ENCODE results near the gene AKT1.
A peak's percentile ranks its signal among the peaks of the same experiment; 100 is the strongest.

AKT1 gene

DNA sequence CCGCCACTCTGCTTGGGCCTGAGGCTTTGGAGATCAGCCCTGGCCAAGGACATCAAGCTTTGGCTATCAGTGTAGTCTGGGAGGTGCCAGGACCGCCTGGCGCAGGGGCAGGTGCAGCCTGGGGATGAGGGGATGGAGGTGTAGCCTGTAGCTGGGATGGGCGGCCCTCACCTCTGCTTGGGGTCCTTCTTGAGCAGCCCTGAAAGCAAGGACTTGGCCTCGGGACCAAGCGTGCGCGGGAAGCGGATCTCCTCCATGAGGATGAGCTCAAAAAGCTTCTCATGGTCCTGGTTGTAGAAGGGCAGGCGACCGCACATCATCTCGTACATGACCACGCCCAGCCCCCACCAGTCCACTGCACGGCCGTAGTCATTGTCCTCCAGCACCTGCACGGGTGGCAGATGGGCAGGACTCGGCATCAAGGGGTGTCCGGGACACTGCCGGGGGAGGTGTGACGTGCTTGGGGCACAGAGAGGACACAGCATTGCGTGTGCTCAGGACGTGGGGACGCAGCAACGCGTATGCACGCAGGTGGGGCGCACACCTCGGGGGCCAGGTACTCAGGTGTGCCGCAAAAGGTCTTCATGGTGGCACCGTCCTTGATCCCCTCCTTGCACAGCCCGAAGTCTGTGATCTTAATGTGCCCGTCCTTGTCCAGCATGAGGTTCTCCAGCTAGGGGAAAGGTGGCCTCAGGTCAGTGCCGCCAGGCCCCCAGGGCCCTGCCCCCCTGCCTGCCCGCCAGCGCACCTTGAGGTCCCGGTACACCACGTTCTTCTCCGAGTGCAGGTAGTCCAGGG lies 22.6 kb downstream of the AKT1 start:
- no peak for DNase-seq (ENCODE audit: low spot score)

DNA sequence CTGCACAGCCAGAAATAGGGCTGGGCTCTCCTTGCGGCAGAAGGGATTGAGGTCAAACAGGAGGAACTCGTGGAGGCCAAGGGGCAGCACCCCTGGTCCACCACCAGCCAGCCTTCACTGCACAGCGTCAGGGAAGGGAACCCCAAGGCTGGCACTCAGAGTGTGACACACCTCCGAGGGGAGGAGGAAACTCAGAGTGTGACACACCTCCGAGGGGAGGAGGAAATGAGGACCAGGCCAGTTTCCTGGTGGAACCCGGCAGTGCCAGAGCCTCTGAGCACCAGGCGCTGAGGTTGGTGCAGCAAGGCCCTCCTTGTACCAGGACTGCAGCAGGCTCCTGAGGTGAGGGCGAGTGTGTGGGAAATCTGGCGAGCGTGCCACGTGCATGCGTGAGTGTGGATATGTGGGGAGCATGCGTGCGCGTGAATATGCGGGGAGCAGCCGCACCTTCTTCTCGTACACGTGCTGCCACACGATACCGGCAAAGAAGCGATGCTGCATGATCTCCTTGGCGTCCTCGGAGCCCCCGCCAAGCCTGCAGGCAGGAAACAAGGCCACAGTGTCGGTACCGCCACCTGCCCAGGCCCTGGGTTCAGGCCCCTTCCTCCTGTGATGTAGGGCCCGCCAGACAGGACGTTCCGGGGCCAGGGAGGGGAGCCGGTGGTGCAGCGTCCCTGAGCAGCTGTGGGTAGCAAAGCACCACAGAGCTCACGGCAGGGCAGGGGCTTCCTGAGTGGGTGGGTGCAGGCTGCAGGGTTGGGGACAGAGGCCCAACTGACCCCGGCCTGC lies 23.4 kb downstream of the AKT1 start:
- DNase-seq (ENCODE audit: low spot score), result no peak

DNA sequence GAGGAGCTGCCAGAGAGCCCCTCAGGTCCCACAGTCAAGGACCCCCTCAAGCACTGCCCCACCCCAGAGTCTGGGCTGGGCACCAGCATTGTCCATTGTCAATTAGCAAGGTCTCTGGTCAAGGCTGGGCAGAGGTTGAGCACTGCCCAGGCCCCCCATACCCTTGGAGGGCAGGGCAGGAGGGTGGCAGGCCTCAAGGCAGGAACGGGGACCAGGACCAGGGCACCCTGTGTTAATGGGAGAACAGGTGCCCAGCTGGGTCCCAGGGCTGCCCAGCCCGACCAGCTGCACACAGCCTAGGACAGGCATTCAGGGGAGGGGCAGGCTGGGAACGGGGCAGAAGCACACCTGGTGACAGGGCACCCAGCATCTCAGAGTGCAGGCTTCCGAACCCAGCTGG lies 24.2 kb downstream of the AKT1 start:
- no peak for DNase-seq (ENCODE audit: low spot score)

- no peak for DNase-seq (ENCODE audit: low spot score)
These were observed 24.7 kb downstream of the AKT1 start for GRCh38 chr14:104770851-104771272.

GRCh38 chr14:104770072-104770579 lies 25.4 kb downstream of the AKT1 start:
- no peak for DNase-seq (ENCODE audit: low spot score)

DNA sequence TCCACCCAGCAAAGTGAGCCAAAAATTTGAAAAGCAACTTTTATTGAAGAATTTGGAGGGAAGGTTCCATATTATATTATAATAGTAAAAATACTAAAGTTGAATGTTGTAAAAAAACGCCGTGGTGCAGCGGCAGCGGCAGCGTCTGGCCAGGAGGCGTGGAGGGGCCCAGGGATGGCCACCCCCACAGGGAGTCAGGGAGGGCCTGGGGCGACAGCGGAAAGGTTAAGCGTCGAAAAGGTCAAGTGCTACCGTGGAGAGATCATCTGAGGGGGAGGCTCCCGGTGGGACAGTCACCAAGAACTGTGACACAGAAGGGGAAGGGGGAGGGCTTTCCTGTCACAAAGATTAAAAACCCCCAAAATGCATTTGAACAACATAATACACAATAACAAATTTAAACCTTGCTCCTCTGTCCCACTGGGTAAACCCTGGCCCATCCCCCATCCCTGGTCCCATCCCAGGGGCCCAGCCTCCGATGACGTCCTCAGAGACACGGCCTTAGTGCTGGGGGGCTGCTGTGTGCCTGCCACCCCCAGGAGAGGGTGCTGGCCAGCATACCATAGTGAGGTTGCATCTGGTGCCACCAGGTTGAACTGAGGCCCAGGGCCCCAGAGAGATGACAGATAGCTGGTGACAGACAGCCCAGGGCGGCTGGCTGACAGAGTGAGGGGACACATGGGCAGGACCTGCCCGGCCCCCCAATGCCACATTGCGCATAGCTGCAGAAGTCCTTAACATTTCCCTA lies 26.1 kb downstream of the AKT1 start:
- no peak for DNase-seq (ENCODE audit: low spot score)

DNA sequence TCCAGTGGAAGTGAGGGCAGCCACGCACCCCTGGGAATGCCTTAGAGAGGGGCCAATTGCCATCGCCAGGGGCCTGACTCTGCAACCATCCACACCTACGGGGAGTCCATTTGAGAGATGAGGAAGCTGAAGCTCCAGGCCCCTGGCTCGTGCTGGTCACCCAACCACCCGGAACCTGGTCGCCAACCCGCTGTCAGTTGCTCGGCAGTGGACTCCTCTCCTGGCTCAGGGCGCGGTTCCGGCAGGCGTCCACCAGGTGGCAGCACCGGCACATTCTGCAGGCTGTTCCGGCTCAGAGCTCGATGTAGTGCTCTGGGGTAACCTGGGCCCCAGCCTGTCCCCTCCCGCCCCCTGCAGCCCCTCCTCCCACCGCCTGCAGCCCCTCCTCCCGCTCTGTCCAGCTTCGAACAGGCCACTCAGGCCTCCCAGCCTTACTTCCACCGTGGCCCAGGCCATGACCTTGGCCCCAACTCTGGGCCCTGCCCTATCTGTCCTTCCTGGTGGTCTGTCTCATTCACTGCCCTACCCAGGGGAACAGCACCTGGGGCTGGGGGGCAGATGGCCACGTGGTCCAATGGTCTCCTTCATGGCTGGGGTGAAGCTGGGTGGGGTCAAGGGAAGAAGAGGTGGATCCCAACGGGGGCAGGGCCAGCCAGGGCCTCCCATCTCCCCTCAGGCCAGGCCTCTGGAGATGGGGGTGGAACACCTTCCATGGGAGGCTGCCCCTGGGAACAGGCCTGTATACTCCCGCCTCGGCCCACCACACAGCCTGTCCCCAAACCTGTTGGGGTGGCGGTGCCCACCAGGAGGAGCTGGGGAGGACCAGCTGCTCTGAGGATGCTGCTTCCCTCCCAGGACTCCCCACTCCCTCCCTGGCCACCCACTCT lies 26.9 kb downstream of the AKT1 start:
- peak; percentile 81 for DNase-seq (ENCODE audit: low spot score)

DNA sequence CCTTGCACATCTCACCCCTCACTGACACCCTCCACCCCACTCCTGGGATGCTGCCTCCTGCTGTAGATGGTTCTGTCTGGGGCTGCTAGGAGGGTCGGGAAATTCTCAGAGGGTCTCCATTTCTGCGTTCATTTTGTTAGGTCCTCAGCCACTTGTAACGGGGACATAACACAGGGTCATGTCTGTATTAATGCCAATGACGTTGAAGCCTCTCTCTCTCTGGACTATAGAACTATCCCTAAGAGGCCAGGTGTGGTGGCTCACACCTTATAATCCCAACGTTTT lies 28.0 kb downstream of the AKT1 start:
- no peak for DNase-seq (ENCODE audit: low spot score)

- DNase-seq (ENCODE audit: low spot score), result no peak
These were observed 28.5 kb downstream of the AKT1 start for GRCh38 chr14:104766863-104767633.

GRCh38 chr14:104766256-104766862 lies 29.2 kb downstream of the AKT1 start:
- no peak for DNase-seq (ENCODE audit: low spot score)

DNA sequence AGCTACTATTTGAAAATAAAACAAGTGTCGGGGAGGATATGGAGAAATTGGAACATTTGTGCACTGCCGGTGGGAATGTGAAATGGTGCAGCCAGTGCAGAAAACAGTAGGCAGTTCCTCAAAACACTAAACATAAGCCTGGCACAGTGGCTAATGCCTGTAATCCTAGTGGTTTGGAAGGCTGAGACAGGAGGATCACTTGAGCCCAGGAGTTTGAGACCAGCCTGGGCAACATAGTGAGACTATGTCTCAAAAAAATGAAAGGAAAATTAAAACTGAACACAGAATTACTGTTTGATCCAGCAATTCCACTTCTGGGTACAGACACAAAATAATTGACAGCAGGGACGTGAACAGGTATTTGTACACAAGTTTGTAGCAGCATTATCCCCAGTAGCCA lies 30.0 kb downstream of the AKT1 start:
- no peak for DNase-seq (ENCODE audit: low spot score)

DNA sequence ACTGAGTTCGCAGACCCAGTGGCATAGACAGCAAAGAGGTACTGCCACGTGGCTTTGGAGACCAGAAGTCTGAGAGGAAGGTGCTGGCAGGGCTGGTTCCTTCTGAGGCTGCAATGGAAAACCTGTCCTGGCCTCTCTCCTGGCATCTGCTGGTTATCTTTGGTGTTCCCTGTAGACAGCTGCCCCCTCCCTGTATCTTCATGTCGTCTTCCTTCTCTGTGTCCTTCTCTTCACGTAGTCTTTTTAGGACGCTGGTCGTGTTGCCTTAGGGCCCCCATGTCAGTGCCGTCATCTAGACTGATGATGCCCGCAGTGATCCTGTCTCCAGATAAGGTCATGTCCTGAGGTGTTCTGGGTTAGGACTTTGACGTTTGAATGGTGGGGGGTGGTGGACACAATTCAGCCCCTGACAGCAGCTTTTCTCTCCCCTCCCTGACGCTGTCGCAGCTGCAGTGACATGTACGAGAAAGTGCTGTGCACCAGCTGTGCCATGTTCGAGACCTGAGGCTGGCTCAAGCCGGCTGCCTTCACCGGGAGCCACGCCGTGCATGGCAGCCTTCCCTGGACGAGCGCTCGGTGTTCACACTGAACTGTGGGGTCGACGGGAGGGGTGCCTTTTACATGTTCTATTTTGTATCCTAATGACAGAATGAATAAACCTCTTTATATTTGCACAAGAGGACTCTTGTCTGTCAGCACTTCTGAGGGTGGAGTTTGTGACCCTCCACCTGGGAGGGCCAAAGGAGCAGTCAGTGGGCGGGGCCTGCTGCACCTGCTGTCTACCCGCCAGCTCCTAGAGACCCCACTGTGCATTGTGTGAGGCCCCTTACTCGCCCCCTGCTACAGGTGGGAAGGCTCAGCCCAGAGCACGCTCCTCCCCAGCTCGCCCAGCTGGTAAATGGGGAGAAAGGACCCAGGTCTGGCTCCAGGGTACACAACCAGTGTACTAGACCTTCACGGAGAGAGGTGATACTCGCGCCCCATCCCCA lies 36.3 kb downstream of the AKT1 start:
- no peak for DNase-seq (ENCODE audit: low spot score)

DNA sequence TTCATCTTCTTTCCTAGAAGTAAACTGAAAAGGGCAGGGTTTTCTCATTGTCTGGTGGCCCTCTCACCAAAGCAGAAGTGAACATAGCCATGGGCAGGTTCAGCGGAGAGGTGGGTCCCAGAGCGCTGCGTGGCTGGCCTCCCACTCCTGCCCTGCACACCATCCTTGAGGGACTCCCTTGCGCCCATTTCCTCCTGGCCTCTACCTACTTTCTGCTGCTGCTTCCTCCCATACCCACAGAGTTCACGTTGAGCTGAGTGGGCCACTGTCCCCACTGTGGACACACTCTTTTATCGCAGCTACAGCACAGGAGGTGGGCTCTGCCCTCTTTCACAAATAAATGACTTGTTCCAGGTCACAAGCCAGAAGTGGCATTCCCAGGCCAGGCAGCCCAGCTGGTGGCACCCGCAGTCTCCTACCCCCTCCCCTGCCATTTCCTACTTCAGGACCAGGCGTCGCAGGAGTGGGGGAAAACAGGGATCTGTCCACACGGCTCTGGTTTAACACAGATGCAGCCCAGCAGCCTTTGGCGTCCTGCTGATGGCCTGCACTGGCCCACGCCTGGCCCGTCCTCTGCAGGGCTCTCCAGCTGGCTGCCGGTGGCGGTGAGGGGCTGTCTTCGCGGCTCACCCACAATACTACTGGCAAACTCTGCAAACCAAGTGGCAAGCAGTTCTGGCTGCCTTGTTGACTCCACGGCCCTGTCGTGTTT lies 37.7 kb downstream of the AKT1 start:
- DNase-seq (ENCODE audit: low spot score), result no peak

DNA sequence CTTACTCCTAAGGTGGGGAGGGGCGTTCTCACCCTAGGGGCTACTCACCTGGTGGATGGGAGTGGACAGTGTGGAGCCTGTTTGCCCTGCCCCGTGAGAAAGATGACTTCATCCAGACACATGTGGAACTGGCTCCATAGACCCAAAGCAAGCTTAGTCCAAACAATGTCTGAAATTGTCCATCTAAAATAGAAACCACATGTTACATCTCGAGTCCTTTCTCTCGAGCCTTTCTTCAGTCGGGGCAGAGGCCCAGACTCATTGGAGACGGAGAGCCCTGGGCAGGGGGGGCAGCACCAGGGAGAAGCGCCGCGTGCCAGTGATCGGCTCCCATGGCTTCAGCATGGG lies 38.3 kb downstream of the AKT1 start:
- DNase-seq (ENCODE audit: low spot score), result no peak

DNA sequence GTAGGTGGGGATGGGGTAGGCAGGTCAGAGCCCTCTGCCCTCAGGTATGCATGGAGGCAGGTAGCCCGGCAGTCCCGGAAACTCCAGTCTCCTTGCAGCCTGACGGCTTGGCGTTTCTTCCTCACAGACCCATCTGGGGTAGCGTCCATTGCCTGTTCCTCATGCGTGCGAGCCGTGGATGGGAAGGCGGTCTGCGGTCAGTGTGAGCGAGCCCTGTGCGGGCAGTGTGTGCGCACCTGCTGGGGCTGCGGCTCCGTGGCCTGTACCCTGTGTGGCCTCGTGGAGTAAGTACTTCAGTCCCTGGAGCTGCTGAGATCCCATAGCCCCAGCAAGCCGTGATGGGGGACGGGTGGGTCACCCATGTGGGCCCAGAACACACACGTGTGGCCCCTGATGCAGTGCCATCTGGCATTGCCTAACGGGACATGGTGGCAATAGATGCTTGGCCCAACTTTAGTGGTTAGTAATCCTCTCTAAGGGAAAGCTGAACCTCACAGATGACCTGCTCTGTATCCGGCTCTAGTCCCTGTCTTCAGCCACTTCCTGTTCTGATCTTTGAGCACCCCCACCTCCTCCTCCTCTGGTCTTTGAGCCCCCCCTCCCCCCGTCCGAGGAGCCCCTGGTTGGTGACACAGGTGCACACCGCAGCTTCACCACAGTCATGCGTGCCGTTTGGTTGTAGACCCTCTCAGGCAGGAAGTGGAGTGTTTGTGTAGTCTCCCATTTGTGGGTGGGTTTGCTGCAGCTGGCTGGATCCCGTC lies 38.9 kb downstream of the AKT1 start:
- DNase-seq (ENCODE audit: low spot score), result no peak

- DNase-seq (ENCODE audit: low spot score), result no peak
These were observed 39.9 kb downstream of the AKT1 start for GRCh38 chr14:104755621-104756020.

GRCh38 chr14:104754213-104754851 lies 41.2 kb downstream of the AKT1 start:
- DNase-seq (ENCODE audit: low spot score), result no peak

Data from HuH-7 (cell line).